PC-3 (cell line): ENCODE measurements around the gene ST6GALNAC5. TPM values are rescaled to one million over a fixed set of nuclear protein-coding genes. Genes with fewer than 3 reads are reported as not detected.

Experiments
- ATAC-seq: fragments of 200-7000 bp; cut with Tn5 transposase; 2 replicates; pipeline ENCODE4 v1.9.1; 2020; ENCODE audit warnings: mild to moderate bottlenecking, moderate library complexity
- BruUV-seq: library from RNA; stranded (reverse); fragments of 400-500 nt; replicated peaks from 2 replicates; lab custom pipeline; 2021; lab: Mats Ljungman, UMichigan
- CTCF ChIA-PET: fragments of 300-600 bp; sonication (Branson Sonifier 250); formaldehyde crosslinking; loops from one replicate; lab custom pipeline; 2022; ENCODE audit warnings: antibody characterized with exemption; lab: Charles Lee
- POLR2A ChIA-PET: fragments of 300-600 bp; sonication (Branson Sonifier 250); formaldehyde crosslinking; loops from one replicate; lab custom pipeline; 2022; ENCODE audit warnings: antibody characterized with exemption; ENCODE audit not compliant: unreplicated experiment; lab: Charles Lee
- DNase-seq: peaks from one replicate; pipeline ENCODE4 v3.0.0-alpha.2; 2015
- H2AFZ ChIP-seq: fragments of 300-600 bp; sonication (generic); 2 replicates; pipeline ENCODE4 v1.6.0; 2016; ENCODE audit warnings: antibody characterized with exemption, low read length
- H3F3A ChIP-seq: fragments of 300-600 bp; sonication (generic); one replicate; pipeline ENCODE4 v1.6.0; 2017; ENCODE audit warnings: antibody characterized with exemption, low read length, control low read depth, mild to moderate bottlenecking; ENCODE audit not compliant: unreplicated experiment
- H3K27ac ChIP-seq: fragments of 300-600 bp; sonication (generic); 2 replicates; pipeline ENCODE4 v1.5.1; 2016; ENCODE audit warnings: mild to moderate bottlenecking, low read length
- H3K27me3 ChIP-seq: fragments of 300-600 bp; sonication (generic); 2 replicates; pipeline ENCODE4 v1.6.1; 2016; ENCODE audit warnings: low read length, mixed read lengths
- H3K36me3 ChIP-seq: fragments of 300-600 bp; sonication (generic); 2 replicates; pipeline ENCODE4 v1.6.1; 2016; ENCODE audit warnings: low read depth, mixed run types, low read length, mixed read lengths
- H3K4me1 ChIP-seq: fragments of 300-600 bp; sonication (generic); 2 replicates; pipeline ENCODE4 v1.5.1; 2016; ENCODE audit warnings: low read length; ENCODE audit not compliant: insufficient read depth
- H3K4me2 ChIP-seq: fragments of 300-600 bp; sonication (generic); 2 replicates; pipeline ENCODE4 v1.6.0; 2016; ENCODE audit warnings: low read length
- H3K4me3 ChIP-seq: fragments of 300-600 bp; sonication (generic); 2 replicates; pipeline ENCODE4 v1.5.1; 2016; ENCODE audit warnings: mild to moderate bottlenecking, low read length, mixed read lengths
- H3K79me2 ChIP-seq: fragments of 300-600 bp; sonication (generic); 2 replicates; pipeline ENCODE4 v1.6.1; 2017; ENCODE audit warnings: low read length, mixed read lengths
- H3K9ac ChIP-seq: fragments of 300-600 bp; sonication (generic); 2 replicates; pipeline ENCODE4 v1.6.0; 2016; ENCODE audit warnings: mild to moderate bottlenecking, low read length
- H3K9me2 ChIP-seq: fragments of 300-600 bp; sonication (generic); replicated peaks from 2 replicates; pipeline ENCODE4 v1.6.1; 2016; ENCODE audit warnings: mixed run types, low read length, mixed read lengths
- H3K9me3 ChIP-seq: fragments of 300-600 bp; sonication (generic); 2 replicates; pipeline ENCODE4 v1.6.1; 2016; ENCODE audit warnings: low read length, mixed read lengths
- H4K20me1 ChIP-seq: fragments of 300-600 bp; sonication (generic); 2 replicates; pipeline ENCODE4 v1.6.1; 2016; ENCODE audit warnings: low read length, mixed read lengths
- CTCF ChIP-seq: fragments of 300-600 bp; sonication (generic); conservative IDR thresholded peaks from 2 replicates; pipeline ENCODE4 v1.5.1; 2017; ENCODE audit warnings: antibody characterized with exemption, low read depth, mild to moderate bottlenecking, low read length
- EZH2 ChIP-seq: fragments of 300-600 bp; sonication (generic); IDR thresholded peaks from one replicate; pipeline ENCODE4 v1.6.1; 2017; ENCODE audit warnings: antibody characterized with exemption, mild to moderate bottlenecking, low read length; ENCODE audit not compliant: unreplicated experiment
- EZH2phosphoT487 ChIP-seq: fragments of 300-600 bp; sonication (generic); IDR thresholded peaks from 2 replicates; pipeline ENCODE4 v1.6.1; 2018; ENCODE audit warnings: mild to moderate bottlenecking, antibody characterized with exemption, low read length, borderline replicate concordance
- intact Hi-C: fragments of 100-400 bp; cut with micrococcal nuclease; formaldehyde crosslinking; loops from 2 replicates; pipeline ENCODE4 v1.9.0; 2023
- total RNA-seq: library from RNA; depleted of rRNA; stranded (reverse); fragments of >200 nt; gene quantifications from 2 replicates; pipeline ENCODE4 v1.2.3, GENCODE V29; 2014

Gene ST6GALNAC5
- total RNA-seq, 1 experiment from 2014 or later, result 0.36 TPM

DNA sequence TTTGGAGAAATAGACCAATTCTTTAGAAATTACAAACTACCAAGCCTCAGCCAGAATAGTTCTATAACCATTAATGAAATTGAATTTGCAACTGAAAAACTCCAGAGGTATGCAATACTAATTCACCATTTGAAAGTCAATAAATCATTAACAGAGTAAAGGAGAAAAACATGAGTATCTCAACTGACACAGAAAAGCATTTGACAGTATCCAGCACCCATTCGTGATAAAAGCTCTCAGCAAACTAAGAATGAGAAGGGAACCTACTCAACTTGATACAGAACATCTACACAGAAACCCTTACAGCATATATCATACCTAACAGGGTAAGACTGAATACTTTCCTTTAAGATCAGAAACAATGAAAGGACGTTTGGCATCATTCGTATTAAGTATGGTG, 54.3 kb downstream of the ST6GALNAC5 start:
- Histone ChIP-seq H3K36me3 (no peaks in the 10 kb centered on the region), H3K9ac (no peak overlapping the region), H3F3A (no peaks in the 10 kb centered on the region), H3K79me2 (no peaks in the 10 kb centered on the region), H3K9me2 (no peaks in the 10 kb centered on the region), H2AFZ (no peak overlapping the region), H3K4me2 (no peak overlapping the region), H3K27me3 (no peaks in the 10 kb centered on the region), H3K4me3 (no peak overlapping the region), H3K27ac (no peak overlapping the region), H3K9me3 (no peaks in the 10 kb centered on the region), H3K4me1 (no peaks in the 10 kb centered on the region), H4K20me1 (no peaks in the 10 kb centered on the region)
- no TSS peak for BruUV-seq
- TF ChIP-seq EZH2phosphoT487 (no peak), CTCF (no peak), EZH2 (no peak)
- DNase-seq (no peak), ATAC-seq (no peak)
- ChIA-PET POLR2A (no interaction called here), CTCF (no interaction called here)
- intact Hi-C loops, result no loop called here

DNA sequence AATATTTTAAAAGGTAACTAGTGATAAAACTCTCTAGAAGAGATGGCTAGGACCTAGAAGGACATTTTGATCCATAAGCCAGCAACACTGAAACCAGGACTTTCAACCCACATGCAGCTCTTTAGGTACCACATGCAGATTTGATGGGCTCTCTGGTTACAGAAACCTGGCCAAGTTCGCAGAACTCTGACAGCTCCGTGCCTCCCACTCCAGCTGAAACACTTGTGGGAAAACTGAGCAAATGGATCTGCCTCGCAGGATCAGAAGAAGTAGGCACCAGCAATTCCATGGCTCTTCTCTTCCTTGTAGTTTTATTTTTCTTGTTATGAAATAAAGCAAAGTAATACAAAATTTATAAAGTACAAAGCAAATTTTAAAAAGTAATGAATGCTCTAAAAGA, 58.5 kb downstream of the ST6GALNAC5 start:
- Histone ChIP-seq H3K9ac (no peak overlapping the region), H3K4me2 (no peak overlapping the region), H3K9me3 (no peaks in the 10 kb centered on the region), H4K20me1 (no peaks in the 10 kb centered on the region), H3F3A (no peaks in the 10 kb centered on the region), H3K9me2 (no peaks in the 10 kb centered on the region), H2AFZ (no peak overlapping the region), H3K27ac (no peak overlapping the region), H3K79me2 (no peaks in the 10 kb centered on the region), H3K27me3 (no peaks in the 10 kb centered on the region), H3K36me3 (no peaks in the 10 kb centered on the region), H3K4me3 (no peak overlapping the region), H3K4me1 (no peaks in the 10 kb centered on the region)
- POLR2A ChIA-PET, result no interaction called here
- intact Hi-C loops, result no loop called here
- BruUV-seq, result no TSS peak
- CTCF ChIA-PET, result no interaction called here
- DNase-seq (no peak), ATAC-seq (no peak)
- no peak for TF ChIP-seq CTCF
- no peak for TF ChIP-seq EZH2
- no peak for TF ChIP-seq EZH2phosphoT487

GRCh38 chr1:76928522-76928921, 61.2 kb downstream of the ST6GALNAC5 start:
- Histone ChIP-seq H3K27me3 (no peaks in the 10 kb centered on the region), H4K20me1 (no peaks in the 10 kb centered on the region), H3K27ac (no peak overlapping the region), H3K4me2 (no peak overlapping the region), H3K4me1 (no peaks in the 10 kb centered on the region), H3K4me3 (no peak overlapping the region), H3K79me2 (no peaks in the 10 kb centered on the region), H3K9me3 (no peaks in the 10 kb centered on the region), H3F3A (no peaks in the 10 kb centered on the region), H3K9ac (no peak overlapping the region), H2AFZ (no peak overlapping the region), H3K36me3 (no peaks in the 10 kb centered on the region), H3K9me2 (no peaks in the 10 kb centered on the region)
- ATAC-seq (no peak), DNase-seq (no peak)
- TF ChIP-seq EZH2, result no peak
- TF ChIP-seq EZH2phosphoT487, result no peak
- TF ChIP-seq CTCF, result no peak
- no TSS peak for BruUV-seq
- CTCF ChIA-PET, result no interaction called here
- intact Hi-C loops, result no loop called here
- POLR2A ChIA-PET, result no interaction called here
